NT2/D1 (cell line): ENCODE data around the gene OR2J1.

Source experiments
- SUZ12 ChIP-seq: IDR thresholded peaks from 2 replicates; pipeline ENCODE4 v1.6.1; 2011; ENCODE audit not compliant: insufficient read length, insufficient read depth; ENCODE audit errors: extremely low read depth
- YY1 ChIP-seq: IDR thresholded peaks from 2 replicates; pipeline ENCODE4 v1.6.1; 2011; ENCODE audit not compliant: insufficient read length, insufficient read depth
- ZNF274 ChIP-seq: IDR thresholded peaks from 2 replicates; pipeline ENCODE4 v1.6.1; 2011; ENCODE audit warnings: mild to moderate bottlenecking, low read depth, low read length

- TF ChIP-seq SUZ12 (no peak), YY1 (no peak), ZNF274 (no peak)
Measured at GRCh38 chr6:29092957-29093356, 6.3 kb upstream of the OR2J1 start.
